ENCODE results near the gene RABL2A.
"Not testable (repeated sequence)": the region's sequence is repeated elsewhere in the genome, so short reads cannot be mapped to it uniquely, and the experiment has no call there.

RABL2A gene

DNA sequence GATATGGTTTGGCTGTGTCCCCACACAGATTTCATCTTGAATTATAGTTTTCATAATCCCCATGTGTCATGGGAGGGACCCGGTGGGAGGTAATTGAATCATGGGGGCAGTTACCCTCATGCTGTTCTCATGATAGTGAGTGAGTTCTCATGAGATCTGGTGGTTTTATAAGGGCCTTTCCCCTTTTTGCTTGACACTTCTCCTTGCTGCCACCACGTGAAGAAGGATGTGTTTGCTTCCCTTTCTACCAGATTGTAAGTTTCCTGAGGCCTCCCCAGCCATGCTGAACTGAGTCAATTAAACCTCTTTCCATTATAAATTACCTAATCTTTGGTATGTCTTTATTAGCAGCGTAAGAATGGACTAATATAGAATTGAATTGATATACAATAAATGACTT, 63.8 kb downstream of the RABL2A start:
- DNase-seq = not testable (repeated sequence)

All from NCI-H1436 treated with DMSO at 0.1 percent for 48 hours (cell line).